HG03108 (cell line): ENCODE measurements around the gene ADGRV1.
"Not testable (repeated sequence)": the region's sequence is repeated elsewhere in the genome, so short reads cannot be mapped to it uniquely, and the experiment has no call there.

Experiments used
- ATAC-seq: cut with Tn5 transposase; IDR thresholded peaks from one replicate; pipeline ENCODE4 v1.9.1; 2021; ENCODE audit warnings: moderate library complexity; ENCODE audit not compliant: unreplicated experiment

The ADGRV1 gene

DNA sequence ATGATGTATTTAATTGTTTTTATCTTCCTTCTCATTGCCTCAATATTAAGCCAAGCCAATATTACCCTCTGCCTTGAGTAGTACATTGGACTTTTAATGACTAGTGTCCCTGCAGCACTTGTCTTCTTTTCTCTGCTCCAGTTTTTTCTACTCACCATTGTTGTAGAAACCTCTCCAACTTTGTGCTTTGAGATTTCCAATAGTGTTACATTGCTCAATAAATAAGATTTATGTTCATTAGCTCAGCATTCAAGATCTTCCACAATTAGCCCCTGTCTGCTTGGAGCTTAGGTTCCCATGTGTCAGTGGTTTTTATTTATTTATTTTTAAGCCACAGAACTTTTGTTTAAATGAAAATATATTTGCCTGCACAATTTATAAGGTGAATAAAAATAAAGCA lies 145.3 kb downstream of the ADGRV1 start:
- no peak for ATAC-seq

DNA sequence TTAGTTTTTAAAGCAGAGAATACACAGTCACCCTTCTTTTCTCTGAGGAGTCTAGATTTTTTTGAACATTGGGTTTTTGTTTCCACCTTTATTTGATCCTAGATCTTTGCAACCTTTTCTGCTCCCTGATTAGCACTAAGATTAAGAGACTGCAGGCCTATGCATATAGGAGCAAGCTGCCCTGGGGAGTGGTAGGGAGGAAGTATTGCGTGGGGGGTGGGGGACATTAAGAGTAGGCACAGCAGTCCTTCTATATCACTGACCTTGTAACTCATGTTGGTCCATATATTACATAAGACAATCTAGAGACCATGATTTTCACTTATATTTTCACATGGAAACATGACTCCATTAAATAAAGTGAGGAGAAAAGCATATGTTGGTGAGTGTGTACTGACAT lies 149.1 kb downstream of the ADGRV1 start:
- ATAC-seq = no peak

DNA sequence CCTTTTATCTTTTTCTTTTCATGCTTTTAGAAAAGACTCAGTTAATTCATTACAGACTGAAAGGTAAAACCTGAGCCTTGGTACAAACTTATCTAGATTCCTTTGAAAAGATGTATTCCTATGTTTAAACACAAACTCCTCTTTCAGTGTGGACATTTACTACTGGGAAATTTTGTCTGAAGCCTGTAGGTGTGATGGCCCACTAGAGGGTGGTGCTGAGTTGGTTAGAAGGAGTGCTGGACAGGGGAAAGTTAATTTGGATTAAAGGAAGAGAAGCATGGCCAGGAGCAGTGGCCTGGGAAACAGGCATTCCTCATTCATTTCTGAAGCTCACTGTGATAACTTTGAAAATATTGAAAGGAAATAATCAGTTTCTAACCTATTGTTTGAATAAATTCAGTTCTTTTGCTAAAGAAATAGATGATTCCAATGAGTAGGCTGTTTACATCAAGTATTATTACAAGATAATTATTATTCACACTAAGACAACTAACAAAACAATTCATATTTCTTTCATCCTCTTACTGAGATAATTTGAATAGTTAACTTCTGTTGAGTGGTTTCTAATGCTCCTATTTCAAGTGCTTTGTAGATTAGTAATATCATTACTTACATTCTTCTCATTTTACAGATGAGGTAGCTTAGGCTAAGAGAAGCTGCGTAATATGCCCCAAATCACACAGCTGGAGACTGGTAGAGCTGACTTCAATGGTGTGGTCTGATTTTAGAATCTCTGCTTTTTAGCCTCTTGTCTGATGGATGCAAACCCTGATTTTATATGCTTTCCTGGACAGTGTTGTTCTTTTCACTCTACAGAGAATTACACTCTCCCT lies 150.9 kb downstream of the ADGRV1 start:
- ATAC-seq = no peak

DNA sequence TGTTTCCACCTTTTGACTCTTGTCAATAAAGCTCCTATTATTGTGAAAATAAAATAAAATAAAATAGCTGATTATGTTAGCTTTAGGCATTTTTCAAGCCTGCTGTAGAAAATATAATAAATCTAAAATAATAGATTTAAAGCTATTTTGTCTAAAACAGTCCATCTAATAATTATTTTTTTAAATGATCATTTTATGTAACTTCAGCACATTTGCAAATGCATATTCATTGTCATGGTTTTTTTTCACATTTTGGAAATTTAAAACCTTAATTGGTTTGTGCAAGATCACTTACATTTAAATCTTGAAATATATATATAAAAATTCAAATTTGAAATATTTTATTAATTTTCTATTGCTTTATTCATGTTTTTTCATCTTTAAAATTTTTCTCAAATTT lies 159.8 kb downstream of the ADGRV1 start:
- no peak for ATAC-seq

DNA sequence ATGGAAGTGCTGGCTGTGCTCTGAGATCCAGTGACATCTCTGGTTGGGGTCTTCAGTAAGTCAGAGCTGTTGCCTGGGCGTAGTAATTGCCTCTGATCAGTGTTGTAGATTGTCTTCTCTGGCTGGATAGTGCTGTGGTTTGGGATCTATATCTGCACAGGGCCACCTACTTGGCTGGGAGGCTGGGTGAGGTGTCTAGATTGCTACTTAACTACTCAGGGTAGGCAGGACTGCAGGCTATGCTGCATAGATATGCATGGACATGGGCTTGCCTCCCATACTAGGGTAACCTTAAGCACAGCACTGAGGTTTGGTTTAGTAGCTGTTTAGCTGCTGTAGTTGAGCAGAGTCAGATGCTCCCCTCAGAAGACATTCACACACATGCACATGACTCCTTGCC lies 181.0 kb downstream of the ADGRV1 start:
- ATAC-seq = no peak

DNA sequence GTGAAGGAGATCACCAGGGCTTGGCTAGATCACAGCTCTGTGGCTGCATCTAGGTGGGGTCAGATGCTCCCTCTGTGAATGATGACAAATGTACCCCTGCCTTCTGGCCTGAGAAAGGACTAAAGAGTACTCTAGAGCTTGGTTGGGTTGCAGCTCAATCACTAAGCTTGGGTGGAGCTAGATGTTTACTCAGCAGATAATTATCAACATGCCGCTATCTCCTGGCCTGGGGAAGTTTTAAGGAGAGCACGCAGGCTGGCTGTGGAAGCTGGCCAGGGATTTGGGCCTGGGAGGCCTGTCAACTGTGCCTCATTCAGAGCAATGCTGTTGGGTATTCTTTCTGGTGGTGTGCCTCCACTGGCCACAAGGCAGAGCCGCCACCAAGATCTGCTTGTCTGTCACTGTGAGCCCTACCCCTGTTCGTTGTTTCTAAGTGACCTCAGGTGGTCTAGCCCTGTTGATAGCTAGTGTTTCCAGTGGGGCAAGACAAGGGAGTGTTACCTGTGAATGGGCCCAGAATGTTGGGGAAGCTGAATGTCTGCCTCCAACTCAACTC lies 181.7 kb downstream of the ADGRV1 start:
- ATAC-seq = no peak

DNA sequence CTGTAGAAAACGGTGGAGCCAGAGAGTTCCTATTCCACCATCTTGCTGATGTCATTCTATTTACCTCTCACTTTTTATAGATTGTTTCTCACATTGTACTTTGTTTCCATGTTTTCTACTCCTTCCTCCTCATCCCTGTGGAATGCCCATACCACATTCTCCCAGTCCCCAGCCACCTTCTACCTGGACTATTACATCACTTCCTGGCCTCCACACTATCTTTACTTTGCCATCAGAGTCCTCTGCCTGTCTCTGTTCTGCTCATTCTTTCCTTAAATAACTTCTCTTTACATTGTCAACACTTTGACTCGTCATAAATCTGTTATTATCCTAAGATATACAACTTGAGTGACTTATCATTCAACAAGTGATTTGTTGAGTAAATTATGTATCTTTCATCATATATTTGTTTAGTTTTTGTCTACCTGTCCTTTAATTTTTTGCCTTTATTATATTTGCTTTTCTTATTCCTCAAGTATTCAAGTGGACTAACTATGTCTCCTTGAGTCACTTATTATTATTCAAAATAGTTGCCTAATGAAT lies 182.5 kb downstream of the ADGRV1 start:
- no peak for ATAC-seq

DNA sequence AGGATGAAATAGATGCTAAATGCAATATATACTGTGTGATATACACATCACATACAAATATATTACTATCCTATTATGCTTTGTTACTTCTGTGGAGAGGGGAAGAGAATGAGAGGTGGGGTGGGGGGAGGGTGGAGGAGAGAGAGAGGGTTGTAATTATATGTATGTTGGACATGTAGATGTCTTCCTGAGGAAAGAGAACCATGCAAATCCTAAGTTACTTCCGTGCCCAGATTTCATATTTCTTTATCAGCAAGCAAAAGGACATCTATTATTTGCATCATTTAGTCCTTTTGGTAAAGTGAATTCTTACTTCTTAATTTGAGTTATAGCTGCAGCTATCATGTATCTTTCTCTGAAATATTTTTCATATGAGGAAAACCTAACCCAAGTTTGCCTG lies 187.5 kb downstream of the ADGRV1 start:
- no peak for ATAC-seq

DNA sequence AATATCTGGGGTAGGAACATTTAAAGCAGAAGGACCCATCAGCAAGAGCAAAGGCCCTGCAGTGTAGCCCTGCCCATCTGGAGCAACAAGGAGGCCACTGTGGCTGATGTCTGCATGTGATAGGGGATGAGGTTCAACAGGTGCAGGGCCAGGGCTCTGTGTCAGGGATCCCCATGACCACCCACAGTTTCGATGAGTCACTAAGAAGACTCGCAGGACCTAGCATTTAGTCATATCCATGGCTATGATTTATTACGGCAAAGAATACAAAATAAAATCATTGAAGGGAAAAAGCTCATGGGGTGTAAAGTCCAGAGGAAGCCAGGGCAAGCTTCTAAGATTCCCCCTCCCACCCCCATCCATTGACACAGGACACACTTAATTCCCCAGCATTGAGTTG lies 188.6 kb downstream of the ADGRV1 start:
- ATAC-seq = no peak

DNA sequence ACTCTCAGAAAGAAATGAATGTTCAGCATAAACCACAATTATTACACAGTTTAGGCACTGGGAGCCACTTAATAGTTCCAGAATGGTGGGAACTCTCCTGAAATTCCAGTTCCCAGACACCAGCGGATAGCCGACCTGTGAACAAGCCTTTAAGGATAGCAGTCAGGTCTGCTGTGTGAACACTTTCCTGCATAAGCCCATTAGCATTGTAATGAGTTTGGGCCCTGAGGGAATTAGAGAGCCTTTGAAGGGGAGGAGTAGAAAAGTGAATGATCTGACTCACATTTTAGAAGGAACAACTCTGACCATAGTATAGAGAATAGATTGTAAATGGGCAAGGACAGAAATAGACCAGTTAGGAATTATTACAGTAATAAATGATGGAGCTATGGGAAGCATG lies 189.1 kb downstream of the ADGRV1 start:
- no peak for ATAC-seq

DNA sequence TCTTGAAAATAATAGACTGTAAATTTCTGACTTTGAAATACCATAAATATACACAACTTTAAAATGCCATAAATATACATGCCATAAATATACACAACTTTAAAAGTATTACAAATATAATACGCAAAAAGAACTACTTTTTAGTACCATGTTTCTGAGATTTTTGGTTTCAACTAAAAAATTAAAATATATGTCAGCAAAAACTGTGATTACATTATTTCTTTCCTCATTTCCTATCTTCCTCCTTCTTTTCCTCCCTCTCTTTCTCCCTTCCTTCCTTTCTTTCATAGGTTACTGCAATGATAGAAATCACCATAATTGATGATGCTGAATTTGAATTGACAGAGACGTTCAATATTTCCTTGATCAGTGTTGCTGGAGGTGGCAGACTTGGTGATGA lies 200.5 kb downstream of the ADGRV1 start:
- ATAC-seq = no peak

DNA sequence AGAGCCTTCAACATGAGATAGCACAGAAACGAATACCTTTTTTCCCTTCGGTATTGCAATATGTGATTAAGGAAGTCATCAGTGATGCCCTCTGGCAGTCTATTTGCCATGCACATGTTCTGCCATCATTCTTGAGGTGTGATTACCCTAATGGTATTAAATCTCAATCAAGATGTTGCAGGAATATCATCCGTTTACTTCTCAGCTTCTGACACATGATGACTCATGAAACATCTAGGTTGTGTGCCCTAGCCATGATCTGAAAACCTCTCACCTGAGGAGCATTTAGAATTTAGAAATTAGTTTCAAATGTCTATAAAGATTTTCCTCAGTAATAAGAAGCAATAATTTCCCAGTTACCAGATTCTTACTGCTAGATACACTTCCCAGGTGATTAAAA lies 209.1 kb downstream of the ADGRV1 start:
- no peak for ATAC-seq

DNA sequence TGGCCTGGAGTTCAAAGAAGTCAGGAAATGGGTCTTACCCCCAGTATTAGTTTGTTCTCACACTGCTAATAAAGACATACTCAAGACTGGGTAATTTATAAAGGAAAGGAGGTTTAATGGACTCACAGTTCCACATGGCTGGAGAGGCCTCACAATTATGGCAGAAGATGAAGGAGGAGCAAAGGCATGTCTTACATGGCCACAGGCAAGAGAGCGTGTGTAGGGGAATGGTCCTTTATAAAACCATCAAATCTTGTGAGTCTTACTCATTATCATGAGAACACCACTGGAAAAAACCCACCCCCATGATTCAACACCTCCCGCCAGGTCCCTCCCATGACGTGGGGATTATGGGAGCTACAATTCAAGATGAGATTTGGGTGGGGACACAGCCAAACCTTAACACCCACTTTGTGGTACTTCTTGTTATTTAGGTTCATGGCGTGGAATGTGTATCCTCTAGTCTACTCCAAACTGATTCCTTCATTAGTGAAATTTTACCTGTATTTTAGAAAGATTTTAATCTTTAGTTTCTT lies 211.5 kb downstream of the ADGRV1 start:
- not testable (repeated sequence) for ATAC-seq

DNA sequence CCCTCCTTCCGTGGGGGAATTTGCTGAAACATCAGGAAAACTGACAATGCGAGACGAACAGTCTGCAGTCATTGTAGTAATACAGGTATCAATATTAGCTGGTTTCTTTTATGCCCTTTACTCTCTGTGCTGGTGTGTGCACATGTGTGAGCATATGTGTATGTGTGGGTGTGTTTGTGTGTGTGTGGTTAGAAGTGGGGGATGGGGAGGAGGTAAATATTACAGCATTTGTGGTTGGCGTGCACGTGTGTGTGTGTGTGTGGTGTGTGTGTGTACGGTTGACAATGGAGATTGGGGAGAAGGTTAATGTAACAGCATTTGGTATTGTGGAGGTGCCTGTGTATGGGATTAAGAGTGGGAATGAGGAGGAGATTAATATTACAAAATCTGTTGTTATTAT lies 219.4 kb downstream of the ADGRV1 start:
- no peak for ATAC-seq

DNA sequence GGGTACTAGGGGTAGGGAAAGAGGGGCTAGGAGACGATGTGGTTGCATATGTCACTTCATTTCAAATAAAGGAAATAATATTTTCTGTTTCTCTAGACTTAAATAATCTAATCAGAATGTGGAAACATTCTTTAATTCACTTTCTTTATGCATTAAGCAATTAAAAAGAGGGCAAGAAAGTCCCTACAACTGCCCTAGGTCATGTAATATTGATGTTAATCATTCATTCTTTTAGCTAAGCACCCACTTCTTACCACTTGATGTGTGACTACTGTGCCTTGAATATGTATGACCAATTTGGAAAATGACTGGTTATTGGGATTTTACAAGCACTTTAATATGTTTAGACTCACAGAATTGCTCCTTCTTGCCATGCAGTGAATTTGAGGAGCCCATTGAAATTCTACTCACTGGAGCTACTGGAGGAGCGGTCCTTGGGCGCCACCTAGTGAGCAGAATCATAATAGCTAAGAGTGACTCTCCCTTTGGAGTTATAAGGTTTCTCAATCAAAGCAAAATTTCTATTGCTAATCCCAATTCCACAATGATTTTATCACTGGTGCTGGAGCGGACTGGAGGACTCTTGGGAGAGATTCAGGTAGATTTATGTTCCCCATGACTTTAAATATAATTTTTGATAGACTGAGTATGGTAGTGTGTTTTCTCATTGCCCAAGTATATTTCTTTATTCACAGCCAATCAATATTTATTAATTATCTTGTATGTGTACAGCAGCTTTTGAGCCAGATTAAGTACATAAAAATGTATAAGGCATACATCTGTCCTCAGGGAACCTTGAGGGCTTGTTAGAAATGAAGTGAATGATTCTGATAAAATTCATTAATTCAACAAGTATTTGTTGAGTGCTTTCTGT lies 225.1 kb downstream of the ADGRV1 start:
- peak; percentile 90 for ATAC-seq

DNA sequence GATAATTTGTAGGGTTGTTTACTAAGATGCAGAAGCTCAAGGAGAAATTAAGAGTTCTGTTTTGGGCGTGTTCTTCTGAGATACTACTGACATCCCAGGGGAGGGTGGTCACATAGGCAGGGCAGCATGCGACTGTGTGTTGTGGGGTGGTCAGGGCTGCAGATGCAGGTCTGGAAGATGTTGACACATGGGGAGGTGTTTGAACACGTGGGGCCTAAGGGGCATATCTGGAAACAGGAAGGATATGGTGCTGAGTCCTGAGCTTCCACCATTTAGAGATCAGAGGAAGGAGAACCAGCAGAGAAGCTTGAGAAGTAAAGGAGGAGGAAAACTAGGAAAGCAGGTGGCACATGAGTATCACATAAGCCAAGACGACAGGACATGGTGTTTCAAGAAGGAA lies 228.2 kb downstream of the ADGRV1 start:
- ATAC-seq = no peak

DNA sequence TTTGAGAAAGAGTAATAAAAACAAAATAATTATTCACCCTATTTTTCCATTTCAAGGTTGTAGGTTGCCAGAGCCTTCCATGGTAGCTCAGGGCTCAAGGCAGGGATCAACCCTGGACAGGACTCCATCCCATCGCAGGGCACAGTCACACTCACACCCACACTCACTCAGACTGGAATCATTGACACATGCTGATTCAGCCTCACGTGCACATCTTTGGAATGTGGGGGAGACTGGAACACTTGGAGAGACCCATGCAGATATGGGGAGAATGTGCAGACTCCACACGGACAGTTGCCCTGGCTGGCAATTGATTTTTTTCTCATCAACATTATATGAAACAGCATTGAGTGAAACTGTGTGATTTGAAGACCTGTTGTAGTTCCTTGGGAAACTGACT lies 234.1 kb downstream of the ADGRV1 start:
- no peak for ATAC-seq

DNA sequence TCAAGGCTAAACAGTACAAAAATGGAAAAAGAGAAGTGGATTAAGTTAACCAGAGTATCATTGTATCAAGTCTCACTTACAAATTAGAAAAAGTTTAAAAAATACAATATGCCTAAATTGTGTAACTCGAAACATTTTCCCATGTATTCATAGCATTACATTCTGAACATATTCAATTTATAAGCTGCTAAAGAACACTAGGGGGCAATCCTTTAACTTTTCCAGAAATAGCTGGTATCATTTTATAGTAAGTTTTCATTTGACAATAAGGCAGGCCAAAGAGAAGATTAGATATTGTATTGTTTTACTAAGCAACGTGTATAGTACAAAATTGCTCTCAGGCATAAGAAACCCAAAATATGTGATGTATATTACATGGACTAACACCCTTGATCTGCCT lies 234.6 kb downstream of the ADGRV1 start:
- ATAC-seq = no peak

DNA sequence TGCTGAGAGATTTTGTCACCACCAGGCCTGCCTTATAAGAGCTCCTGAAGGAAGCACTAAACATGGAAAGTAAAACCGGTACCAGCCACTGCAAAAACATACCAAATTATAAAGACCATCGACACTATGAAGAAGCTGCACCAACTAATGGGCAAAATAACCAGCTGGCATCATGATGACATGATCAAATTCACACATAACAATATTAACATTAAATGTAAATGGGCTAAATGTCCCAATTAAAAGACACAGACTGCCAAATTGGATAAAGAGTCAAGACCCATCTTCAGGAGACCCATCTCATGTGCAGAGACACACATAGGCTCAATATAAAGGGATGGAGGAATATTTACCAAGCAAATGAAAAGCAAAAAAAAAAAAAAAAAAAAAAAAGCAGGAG lies 238.3 kb downstream of the ADGRV1 start:
- not testable (repeated sequence) for ATAC-seq

DNA sequence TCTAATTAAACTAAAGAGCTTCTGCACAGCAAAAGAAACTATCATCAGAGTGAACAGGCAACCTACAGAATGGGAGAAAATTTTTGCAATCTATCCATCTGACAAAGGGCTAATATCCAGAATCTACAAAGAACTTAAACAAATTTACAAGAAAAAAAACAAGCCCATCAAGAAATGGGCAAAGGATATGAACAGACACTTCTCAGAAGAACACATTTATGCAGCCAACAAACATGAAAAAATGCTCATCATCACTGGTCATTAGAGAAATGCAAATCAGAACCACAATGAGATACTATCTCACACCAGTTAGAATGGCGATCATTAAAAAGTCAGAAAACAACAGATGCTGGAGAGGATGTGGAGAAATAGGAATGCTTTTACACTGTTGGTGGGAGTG lies 241.5 kb downstream of the ADGRV1 start:
- ATAC-seq = not testable (repeated sequence)

DNA sequence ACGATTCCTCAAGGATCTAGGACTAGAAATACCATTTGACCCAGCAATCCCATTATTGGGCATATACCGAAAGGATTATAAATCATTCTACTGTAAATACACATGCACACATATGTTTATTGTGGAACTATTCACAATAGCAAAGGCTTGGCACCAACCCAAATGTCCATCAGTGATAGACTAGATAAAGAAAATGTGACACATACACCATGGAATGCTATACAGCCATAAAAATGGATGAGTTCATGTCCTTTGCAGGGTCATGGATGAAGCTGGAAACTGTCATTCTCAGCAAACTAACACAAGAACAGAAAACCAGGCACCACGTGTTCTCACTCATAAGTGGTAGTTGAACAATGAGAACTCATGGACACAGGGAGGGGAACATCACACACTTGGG lies 241.9 kb downstream of the ADGRV1 start:
- not testable (repeated sequence) for ATAC-seq
